ENCODE data around the gene MTX2.

MTX2 gene

DNA sequence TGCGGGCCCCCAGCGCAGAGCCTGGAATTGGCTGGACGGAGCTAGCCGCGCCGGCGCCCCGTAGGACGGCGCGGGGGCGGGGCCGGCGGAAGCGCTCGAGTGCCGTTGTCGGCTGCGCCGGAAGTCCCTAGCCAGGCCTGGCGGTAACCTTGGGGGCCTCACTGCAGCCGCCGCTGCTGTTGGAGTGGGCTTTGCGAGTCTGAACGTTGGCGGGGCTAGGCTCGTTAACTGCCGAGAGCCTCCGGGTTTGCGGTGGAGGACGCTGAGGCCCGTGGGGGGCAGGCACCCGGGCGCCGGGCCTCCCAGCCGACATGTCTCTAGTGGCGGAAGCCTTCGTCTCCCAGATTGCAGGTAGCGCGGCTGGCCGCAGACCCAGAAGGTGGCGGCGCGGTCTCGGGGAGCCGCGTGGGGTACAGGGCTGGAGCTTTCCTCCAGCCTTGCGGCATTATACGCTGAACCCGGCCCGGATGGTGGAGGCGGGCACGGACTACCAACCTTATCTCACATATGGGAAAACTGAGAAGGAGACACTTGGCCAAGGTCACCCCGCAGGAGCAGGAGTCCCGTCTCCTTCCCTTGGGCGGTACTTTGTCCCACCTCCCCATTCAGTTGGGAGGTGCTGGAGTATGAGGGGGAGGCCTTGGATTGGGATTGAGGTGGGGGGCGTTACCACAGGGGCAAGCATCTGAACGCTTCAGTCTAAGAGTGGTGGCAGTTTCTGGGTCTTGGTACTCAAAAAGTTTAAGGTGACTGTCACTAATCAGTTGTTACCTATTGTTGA, at the start of gene MTX2:
TSS of gene MTX2 (plus strand) at position 124 of the 781 bp plus-strand sequence. CDS start at position 312, 188 bp downstream.
- DNase-seq: peak; percentile 76

DNA sequence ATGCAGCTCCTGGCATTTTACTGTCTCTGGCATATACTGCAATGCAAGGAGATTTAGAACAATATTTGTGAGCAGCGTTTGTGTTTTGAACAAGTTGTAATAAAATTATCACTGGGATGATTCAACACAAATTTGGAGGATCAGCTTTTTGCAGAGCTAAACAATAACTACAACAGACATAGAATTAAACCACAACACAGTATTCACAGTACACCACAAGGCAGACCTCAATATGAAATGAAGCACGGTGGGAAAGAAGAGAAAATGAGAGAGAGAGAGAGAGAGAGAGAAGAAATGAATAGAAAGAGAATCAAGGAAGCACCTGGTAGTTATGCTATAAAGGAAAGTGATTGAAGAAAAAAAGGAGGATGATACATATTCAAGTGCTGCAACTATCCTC, 41.4 kb upstream of the MTX2 start:
- DNase-seq: no peak

DNA sequence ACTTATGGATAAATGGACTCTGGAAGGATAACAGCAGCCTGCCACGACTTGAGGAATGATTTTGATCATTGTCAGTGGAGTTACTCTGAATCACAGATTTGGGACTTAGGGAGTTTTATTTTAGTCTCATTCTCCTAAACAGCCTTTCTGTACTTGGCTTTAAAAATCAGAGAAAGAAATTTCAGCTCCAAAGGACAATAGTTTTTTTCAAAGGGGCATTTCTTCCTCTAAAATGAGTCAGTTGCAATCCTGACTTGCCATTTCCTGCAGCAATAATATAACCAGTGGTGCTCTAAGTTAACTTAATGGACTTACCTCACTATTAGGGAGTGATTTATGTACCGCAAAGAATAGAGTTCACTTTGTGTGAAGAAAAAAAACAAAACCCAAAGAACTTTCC, 35.1 kb upstream of the MTX2 start:
- no peak for DNase-seq

DNA sequence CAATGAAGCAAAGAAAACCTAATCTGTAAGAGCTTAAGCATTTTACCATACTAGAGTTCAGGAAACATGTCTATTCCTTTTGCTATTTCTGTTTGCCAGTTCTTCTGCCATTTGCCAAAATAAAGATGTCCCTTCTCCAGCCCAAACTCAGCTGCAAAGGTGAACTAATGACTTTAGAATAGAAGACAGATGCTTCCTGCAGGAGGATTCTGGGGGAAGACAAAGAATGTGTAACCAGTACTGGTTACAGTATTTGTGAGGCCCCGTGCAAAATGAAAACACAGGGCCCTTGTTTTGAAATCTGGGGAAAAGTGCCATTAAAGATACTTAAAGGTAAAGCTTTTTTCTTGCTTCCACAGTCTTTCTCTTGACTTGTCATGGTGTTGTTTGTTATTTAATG, 34.3 kb upstream of the MTX2 start:
- DNase-seq: no peak

DNA sequence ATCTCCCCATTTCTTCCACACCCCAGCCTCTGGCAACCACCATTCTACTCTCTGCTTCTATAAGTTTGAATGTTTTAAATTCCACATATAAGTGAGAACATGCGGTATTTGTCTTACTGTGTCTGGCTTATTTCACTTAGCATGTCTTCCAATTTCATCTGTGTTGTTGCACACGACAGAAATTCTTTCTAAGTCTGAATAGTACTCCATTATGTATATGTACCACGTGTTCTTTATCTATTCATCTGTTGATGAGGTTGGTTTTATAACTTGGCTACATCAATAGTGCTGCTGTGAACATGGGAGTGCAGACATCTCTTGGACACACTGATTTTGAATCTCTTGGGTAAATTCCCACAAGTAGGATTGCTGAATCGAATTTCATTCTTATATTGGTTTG, 31.8 kb upstream of the MTX2 start:
- DNase-seq: no peak

DNA sequence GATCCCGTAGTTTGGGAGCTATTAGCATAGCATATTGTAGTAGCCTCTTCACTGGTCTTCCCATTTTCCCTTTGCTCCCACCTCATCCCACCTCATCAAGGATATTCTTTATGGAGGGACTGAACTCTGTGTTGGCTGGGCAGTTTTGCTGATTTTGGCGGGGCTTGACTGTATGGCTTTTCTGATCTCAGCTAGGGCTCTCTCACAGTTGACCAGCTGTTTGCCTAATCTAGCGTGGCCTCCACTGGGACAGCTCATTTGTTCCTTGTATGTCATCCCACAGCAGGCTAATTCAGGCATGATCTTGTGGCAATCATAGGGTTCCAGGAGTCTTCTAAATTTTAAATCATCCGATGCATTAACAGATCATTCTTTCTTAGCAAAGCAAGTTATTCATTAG, 30.2 kb upstream of the MTX2 start:
- no peak for DNase-seq

DNA sequence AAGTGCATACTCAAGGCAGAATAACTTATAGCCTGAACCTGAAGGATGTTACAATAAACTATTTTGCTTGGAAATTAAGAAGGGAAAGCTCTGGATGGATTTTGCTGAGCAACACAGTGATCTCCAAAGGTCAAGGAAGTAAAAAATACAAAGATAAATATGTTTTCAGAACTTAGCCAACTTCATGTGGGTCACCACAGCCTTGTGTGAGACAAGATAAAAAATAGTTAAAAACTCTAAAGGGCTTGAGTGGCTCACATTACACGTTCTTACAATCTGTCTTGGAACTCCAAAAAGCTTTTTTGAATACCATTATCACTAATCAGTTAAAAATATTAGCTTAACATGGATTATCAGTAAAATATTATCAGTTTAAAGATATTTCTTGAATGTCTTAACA, 28.9 kb upstream of the MTX2 start:
- DNase-seq: no peak

DNA sequence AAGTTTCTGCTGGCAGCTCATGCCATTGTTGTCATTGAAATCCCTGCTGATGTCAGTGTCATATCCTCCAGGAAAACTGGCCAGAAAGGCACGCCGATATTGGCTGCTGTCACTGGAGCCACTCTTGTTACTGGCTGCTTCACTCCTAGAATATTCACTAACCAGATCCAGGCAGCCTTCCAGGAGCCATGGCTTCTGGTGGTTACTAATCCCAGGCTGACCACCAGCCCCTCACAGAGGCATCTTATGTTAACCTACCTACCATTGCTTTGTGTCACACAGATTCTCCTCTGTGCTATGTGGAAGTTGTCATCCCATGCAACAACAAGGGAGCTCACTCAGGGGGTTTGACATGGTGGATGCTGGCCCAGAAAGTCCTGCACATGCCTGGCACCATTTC, 27.0 kb upstream of the MTX2 start:
- DNase-seq: no peak

DNA sequence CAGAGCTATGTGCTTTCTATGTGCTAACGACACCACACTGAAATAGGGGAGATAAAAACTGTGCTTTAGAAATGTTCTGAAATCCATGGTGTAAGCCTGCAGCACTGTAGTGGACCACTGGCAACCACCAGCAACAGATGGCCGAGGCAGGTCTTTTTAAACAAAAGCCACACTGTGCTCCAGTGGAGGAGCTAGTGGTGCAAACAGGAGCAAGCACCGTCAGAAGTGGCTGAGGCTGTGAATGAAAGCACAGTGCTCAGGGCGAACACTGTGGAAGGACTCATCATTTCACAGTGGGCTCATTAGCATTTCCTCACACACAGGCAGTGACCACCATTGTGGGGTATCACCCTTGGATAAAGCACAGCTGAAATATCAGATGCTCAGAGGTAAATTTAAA, 22.9 kb upstream of the MTX2 start:
- no peak for DNase-seq

DNA sequence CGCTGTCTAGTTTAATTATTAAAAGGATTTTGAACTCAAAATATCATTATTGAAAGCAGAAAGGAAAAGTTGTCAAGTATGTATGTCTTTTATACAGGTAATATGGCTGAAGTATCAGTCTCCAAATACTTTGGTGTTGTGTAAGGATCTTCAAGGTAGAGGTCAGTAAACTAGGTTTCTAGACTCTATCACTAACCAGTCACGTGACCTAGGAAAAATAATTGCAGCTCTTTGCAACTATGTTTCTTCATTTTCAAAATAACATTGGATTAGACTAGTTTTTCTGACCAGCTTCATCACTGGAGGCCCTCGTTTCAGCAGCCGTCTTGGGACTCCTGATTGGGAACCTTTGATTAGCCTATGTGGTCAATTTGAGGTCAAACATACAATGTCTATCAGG, 21.4 kb upstream of the MTX2 start:
- no peak for DNase-seq

DNA sequence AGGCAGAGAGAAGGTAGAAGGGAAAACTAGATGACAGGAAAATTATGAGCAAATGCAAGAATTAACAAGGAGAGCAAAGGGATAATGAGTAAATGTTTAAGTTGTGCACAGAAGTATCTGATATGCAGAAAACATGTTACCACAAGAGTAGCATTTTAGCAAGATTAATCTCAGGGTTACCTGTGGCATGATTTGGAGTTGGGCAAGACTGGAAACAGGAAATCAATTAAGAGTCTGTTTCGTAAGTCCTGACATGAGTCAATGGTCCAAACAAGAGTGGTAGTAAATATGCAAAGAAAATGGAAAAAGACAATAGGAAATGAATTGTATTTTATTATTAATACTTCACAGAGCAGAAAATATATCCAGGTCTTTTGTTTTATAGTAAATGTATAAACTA, 17.3 kb upstream of the MTX2 start:
- DNase-seq: no peak

DNA sequence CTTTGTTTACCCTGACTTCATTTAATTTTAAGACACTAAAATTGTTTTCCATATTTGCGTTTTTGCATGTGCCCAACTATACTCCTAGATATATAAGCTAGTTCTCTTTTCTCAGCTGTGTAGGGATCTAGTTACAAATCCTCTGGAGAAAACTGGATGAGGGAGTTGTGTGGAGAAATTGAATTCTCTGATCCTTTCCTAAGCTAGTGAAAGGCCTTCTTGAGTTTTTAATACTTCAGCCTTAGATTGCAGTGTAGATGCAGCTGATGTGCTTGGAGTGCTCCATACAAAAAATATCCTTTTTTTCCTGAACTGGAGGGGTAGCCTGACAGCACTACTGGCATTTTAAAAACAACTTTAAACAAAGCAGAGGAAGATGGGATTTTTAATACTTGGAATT, 8.6 kb upstream of the MTX2 start:
- DNase-seq: no peak

DNA sequence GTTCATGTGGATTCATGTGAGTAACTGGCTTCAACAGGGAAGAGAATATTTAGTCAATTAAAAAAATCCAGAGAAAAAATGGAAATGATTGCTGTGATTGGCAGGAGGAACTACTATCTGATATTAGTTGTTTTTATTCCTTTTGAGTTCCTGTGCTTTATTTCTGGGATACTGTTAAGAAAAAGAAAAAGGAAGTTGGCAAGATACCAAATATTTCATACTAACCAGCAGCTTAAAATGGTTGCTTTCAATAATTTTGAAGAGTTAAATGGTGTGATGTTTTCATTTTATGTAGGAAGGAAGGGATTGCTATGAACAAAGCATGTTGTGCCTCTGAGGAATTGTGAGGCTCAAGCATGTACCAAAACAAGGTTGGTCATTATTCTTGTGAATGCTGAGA, 8.1 kb upstream of the MTX2 start:
- no peak for DNase-seq

DNA sequence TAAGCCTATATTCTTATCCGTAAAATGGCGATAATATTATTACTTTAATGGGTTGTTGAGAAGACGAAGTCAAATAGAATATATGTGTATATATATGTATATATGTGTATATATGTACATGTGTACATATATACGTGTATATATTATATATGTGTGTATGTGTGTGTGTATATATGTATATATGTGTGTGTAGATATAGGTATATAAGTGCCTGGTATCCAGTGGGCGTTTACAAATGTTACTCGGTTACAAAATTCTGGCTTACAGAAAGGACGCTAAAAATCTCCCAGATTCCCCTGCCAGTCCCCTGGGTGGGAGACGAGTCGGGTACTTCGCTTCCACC, 295 bp upstream of the MTX2 start:
- DNase-seq: no peak

DNA sequence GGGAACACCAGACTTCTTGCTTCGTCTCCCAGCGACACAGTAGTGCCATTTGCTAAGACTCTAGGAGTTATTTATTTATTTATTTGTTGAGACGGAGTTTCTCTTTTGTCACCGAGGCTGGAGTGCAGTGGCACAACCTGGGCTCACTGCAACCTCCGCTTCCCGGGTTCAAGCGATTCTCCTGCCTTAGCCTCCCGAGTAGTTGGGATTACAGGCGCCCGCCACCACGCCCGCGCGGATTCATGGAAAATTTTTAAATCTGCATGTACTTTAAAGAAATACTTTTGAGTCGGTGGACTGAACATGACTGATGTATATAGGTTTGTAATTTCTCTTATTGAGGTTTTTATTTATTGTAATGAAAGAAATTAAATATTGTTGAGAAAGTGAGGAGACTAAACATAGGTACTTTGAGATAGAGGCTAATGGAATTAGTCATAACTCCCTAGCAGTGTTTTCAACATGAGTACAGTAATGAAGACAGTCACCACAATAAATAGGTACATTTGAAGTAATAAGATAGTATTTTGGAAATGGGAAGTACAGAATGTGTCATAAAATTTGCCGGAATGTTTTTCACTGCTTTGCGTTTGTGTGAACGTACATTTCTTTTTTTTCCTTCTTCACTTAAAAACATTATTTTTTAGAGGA, 983 bp downstream of the MTX2 start:
- DNase-seq: no peak

DNA sequence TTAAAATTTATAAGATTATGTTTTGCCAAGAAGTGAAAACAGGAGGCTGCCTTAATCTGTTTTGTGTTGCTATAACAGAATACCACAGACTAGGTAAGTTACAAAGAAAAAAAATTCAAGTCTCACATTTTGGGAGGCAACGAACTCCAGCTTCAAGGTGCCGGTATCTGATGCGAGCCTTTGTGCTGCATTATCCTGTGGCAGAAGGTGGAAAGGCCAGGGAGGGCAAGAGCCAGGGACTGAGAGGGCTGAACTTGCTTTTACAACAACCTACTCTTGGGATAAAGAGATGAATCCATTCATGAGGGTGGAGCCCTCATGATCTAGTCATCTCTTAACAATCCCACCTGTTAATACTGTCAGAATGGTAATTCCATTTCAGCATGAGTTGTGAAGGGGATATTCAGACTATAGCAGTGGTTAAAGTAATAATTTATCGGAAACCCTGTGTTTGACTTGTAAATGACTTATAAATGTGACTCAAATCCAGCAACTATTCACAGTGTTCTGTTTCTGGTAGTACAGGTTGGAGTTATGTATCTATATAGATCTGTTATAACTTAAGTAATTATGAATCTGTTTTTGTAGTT, 3.7 kb downstream of the MTX2 start:
- DNase-seq: no peak

DNA sequence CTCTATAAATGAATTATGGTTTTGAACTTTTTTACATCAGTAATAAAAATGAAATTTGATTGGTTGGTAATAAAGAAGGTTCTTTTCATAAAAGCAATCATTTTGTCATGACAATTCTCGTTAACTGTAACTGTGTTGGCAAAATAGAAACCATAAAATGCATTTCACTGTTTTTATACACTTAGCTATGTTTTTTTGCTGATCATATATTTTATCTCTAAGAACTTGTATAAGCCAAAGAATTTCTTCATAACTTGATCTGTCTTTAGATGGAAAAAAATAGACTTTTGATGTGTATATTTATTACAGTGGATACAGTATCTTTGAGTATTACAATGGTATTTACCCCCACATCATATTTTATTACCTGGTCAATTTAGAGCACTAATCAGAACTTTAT, 9.7 kb downstream of the MTX2 start:
- DNase-seq: no peak

DNA sequence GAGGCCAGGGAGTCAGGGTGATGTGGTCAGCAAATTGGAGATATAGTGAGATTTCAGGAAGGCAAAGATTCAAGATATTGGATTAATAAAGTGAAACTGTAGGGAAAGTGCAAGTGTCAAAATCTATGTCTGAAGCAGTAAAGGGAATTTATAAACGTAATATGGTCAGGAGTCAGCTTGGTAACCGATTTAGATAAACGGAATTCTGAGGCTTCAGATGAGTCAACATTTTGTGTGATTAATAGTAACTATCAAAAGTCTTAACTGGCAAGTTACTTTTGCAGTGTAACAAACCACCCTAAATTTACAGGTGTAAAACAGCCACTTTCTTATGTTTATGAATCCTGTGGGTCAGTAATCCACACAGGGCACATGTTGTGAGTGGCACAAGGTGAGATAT, 10.9 kb downstream of the MTX2 start:
- DNase-seq: no peak

DNA sequence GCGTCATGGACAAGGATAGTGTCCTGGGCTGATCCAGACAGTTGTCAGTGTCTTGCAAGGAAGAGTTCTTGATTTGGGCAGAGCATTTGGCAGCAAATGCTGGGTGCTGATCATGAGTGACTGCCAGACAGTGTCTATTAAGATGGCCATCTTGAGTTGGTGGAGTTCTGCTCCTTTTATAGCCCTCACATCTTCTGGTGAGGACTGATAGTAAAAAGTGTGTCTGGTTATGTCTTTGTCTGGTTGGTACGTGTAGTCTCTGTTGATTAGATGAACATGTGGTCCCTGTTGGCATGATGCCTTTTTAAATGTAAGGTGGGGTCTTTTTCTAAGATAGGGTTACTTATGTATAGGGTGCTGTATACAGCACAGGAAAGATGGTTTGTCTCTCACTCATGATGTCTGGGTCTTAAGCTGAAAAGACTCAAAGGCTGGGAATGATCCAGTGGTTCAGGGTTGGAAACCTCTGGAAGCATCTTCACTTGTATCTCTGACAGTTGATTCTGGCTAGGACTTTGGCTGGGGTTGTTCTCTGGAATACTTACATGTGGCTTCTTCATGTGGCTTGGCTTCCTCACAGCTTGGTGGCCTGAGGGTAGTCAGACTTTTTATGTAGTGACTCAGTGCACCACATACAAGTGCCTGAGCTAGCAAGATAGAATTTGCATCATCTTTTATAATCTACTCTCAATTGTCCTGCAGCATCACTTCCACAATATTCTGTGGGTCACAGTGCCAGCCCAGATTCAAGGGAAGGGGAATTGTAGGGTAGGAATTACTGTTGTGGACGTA, 11.8 kb downstream of the MTX2 start:
- no peak for DNase-seq

DNA sequence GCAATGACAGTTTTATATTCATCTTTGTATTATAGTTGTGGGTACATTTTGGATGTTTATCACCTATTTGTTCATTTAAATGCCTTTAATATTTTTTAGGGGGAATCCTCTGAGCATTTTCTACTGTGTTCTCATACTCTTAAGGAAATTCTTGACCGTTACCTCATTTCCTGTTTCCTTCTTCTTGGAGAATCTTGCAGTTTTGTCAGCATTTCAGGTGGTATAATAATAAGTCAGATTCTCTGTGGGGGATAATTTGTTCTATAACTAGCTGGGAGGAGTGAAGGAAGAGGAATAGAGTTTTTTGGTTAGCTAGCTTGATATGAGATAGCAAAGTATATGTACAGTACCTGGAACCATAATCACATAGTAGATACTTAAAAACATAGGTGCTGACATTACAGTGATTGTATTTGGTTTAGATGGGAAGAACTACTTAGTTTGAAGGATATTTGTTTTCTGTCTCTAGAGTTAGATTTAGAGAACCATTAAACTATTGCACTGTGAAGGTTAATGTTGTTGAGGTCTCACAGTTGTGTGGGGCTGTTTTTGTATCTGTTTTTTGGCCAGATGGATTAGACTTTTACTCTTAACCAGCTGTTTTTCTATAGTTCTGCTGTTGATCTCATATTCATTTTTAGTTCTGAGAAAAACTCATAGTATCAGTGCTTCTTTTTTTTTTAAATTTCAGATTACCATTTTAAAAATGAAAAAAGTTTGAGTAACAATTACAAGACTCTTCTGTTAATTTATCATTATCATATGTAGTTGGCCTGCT, 14.2 kb downstream of the MTX2 start:
- DNase-seq: no peak

DNA sequence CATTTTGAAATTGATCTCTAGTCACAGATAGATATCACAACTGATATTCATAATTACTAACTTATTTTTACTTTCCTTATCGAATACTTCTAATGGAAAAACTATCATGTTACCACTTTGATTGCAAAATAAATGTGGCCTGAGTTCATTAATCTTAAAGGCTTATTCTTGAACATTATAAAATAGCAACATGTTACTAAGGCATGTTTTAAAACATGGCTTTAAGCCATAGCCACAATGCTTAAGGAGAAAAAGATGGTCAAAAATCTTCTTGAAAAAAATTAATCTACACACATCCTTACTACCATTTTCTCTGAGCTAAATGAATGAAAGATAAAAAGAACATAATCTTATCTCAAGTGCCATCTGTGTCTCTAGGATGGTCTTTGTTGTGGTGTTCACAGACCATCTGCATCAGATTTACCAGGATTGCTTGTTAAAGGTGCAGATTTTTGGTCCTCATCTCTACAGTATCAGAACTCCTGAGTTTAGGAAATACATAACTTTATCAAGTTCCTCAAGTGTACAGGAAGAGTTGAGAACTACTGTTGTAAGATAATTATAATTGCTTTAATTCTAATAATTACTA, 15.3 kb downstream of the MTX2 start:
- no peak for DNase-seq

DNA sequence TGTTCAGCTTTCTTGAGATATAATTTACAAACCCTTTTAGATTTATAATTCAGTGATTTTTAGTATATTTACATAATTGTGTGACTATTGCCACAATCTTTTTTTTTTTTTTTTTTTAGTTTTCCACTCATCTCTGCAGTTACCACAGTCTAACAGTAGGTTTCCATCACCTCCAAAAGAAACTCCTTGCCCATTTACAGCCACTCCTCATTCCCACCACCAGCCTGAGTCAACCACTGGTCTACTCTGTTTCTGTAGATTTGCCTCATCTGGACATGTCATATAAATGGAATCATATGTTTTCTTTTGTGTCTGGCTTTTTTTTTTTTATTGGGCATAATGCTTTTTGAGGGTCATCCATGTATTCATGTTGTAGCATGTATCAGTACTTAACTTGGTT, 16.1 kb downstream of the MTX2 start:
- DNase-seq: no peak

DNA sequence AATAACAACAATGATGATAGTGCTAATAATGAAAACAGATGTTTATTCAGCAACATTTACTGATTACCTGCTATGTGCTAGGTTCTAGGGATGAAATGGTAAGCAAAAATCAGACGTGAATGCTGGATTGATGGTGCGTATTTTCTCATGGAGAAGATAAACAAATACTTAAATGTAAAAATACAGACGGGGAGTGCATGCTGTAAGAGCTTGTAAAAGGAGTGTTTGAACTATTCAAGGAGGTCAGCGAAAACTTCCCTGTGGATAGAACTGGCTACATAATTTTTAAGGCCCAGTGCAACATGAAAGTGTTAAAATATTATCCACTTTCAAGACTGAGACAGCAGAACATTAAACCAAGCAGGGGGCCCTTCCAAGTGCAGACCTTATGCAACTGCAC, 22.1 kb downstream of the MTX2 start:
- DNase-seq: no peak

Data from DMS79 (cell line).